GM18520 (cell line): ENCODE results near the gene ADAMTS3.
"Not testable (repeated sequence)": the region's sequence is repeated elsewhere in the genome, so short reads cannot be mapped to it uniquely, and the experiment has no call there.

Experiments
- ATAC-seq: cut with Tn5 transposase; IDR thresholded peaks from one replicate; pipeline ENCODE4 v1.9.1; 2021; ENCODE audit not compliant: unreplicated experiment

The ADAMTS3 gene

GRCh38 chr4:72484981-72485380 lies 84.0 kb downstream of the ADAMTS3 start:
- no peak for ATAC-seq

GRCh38 chr4:72473434-72473900 lies 95.6 kb downstream of the ADAMTS3 start:
- ATAC-seq = no peak

- ATAC-seq = no peak
Measured at GRCh38 chr4:72471816-72472215, 97.2 kb downstream of the ADAMTS3 start.

GRCh38 chr4:72468904-72469502 lies 100.0 kb downstream of the ADAMTS3 start:
- ATAC-seq = no peak

- no peak for ATAC-seq
Measured at GRCh38 chr4:72467633-72468032, 101.4 kb downstream of the ADAMTS3 start.

GRCh38 chr4:72463724-72464123 lies 105.3 kb downstream of the ADAMTS3 start:
- ATAC-seq = no peak

- no peak for ATAC-seq
Measured at GRCh38 chr4:72457158-72457557, 111.9 kb downstream of the ADAMTS3 start.

GRCh38 chr4:72451349-72451748 lies 117.7 kb downstream of the ADAMTS3 start:
- ATAC-seq = no peak

- no peak for ATAC-seq
Measured at GRCh38 chr4:72449705-72450104, 119.3 kb downstream of the ADAMTS3 start.

GRCh38 chr4:72448231-72448630 lies 120.8 kb downstream of the ADAMTS3 start:
- no peak for ATAC-seq

GRCh38 chr4:72446353-72447055 lies 122.5 kb downstream of the ADAMTS3 start:
- ATAC-seq = no peak

- ATAC-seq = no peak
Measured at GRCh38 chr4:72444092-72444491, 124.9 kb downstream of the ADAMTS3 start.

- no peak for ATAC-seq
Measured at GRCh38 chr4:72442715-72443114, 126.3 kb downstream of the ADAMTS3 start.

GRCh38 chr4:72442147-72442546 lies 126.9 kb downstream of the ADAMTS3 start:
- no peak for ATAC-seq

- no peak for ATAC-seq
Measured at GRCh38 chr4:72440386-72440785, 128.6 kb downstream of the ADAMTS3 start.

- ATAC-seq = no peak
Measured at GRCh38 chr4:72432975-72433374, 136.0 kb downstream of the ADAMTS3 start.

GRCh38 chr4:72432282-72432681 lies 136.7 kb downstream of the ADAMTS3 start:
- ATAC-seq = no peak

GRCh38 chr4:72430988-72431387 lies 138.0 kb downstream of the ADAMTS3 start:
- ATAC-seq = no peak

GRCh38 chr4:72430050-72430449 lies 139.0 kb downstream of the ADAMTS3 start:
- no peak for ATAC-seq

GRCh38 chr4:72429397-72429889 lies 139.6 kb downstream of the ADAMTS3 start:
- ATAC-seq = no peak

- no peak for ATAC-seq
Measured at GRCh38 chr4:72427057-72427456, 142.0 kb downstream of the ADAMTS3 start.

GRCh38 chr4:72425908-72426307 lies 143.1 kb downstream of the ADAMTS3 start:
- ATAC-seq = not testable (repeated sequence)
